Brain microvascular endothelial cell (primary cell): ENCODE measurements around the gene CCR6.
"Not testable (repeated sequence)": the region's sequence is repeated elsewhere in the genome, so short reads cannot be mapped to it uniquely, and the experiment has no call there.

Source experiments
- DNase-seq: peaks from one replicate; pipeline ENCODE4 v3.0.0-alpha.2; 2020
- H3K27ac ChIP-seq: fragments of 250-450 bp; sonication (Bioruptor Pico); 2 replicates; pipeline ENCODE4 v1.5.1; 2020; ENCODE audit warnings: mild to moderate bottlenecking, moderate library complexity
- H3K27me3 ChIP-seq: fragments of 250-450 bp; sonication (Bioruptor Pico); replicated peaks from 2 replicates; pipeline ENCODE4 v1.5.1; 2020; ENCODE audit warnings: mild to moderate bottlenecking
- H3K36me3 ChIP-seq: fragments of 250-450 bp; sonication (Bioruptor Pico); replicated peaks from 2 replicates; pipeline ENCODE4 v1.5.1; 2020; ENCODE audit warnings: mild to moderate bottlenecking
- H3K4me3 ChIP-seq: 2 replicates; pipeline ENCODE4 v1.5.1; 2011; ENCODE audit warnings: low read depth, mild to moderate bottlenecking, control low read depth, low read length, moderate library complexity
- CTCF ChIP-seq: IDR thresholded peaks from 2 replicates; pipeline ENCODE4 v1.5.1; 2011; ENCODE audit warnings: low read depth, mild to moderate bottlenecking, moderate library complexity, low read length, control low read depth, inconsistent platforms; ENCODE audit errors: missing control alignments
- in situ Hi-C: cut with HindIII; loops from 2 replicates; pipeline ENCODE4 v1.10.0; 2017; ENCODE audit warnings: low sequenced_read_pairs, low pct_ligation_motif_present

CCR6 gene

GRCh38 chr6:167164261-167164660 lies 41.4 kb downstream of the CCR6 start:
- Histone ChIP-seq H3K36me3 (no peaks in the 10 kb centered on the region), H3K27me3 (no peaks in the 10 kb centered on the region), H3K4me3 (no peak overlapping the region), H3K27ac (no peak overlapping the region)
- in situ Hi-C loops: no loop called here
- no peak for TF ChIP-seq CTCF
- DNase-seq: no peak

GRCh38 chr6:167165858-167166471 lies 43.1 kb downstream of the CCR6 start:
- no peak for TF ChIP-seq CTCF
- Histone ChIP-seq H3K27me3 (no peaks in the 10 kb centered on the region), H3K36me3 (no peaks in the 10 kb centered on the region), H3K27ac (no peak overlapping the region), H3K4me3 (no peak overlapping the region)
- no peak for DNase-seq
- in situ Hi-C loops: no loop called here

- H3K27ac ChIP-seq, DNase-seq, in situ Hi-C loops, H3K4me3 ChIP-seq, H3K27me3 ChIP-seq, H3K36me3 ChIP-seq: not testable (repeated sequence)
Observed at GRCh38 chr6:167167699-167168098, 44.8 kb downstream of the CCR6 start.

GRCh38 chr6:167168296-167168695 lies 45.4 kb downstream of the CCR6 start:
- in situ Hi-C loops, H3K36me3 ChIP-seq, H3K4me3 ChIP-seq, H3K27ac ChIP-seq, H3K27me3 ChIP-seq, DNase-seq: not testable (repeated sequence)

GRCh38 chr6:167169867-167170266 lies 47.0 kb downstream of the CCR6 start:
- in situ Hi-C loops, H3K27me3 ChIP-seq, H3K4me3 ChIP-seq, DNase-seq, H3K36me3 ChIP-seq, H3K27ac ChIP-seq: not testable (repeated sequence)

- DNase-seq, H3K27me3 ChIP-seq, H3K36me3 ChIP-seq, H3K4me3 ChIP-seq, in situ Hi-C loops, H3K27ac ChIP-seq: not testable (repeated sequence)
Observed at GRCh38 chr6:167171300-167171699, 48.4 kb downstream of the CCR6 start.

GRCh38 chr6:167172011-167172410 lies 49.1 kb downstream of the CCR6 start:
- in situ Hi-C loops, H3K4me3 ChIP-seq, H3K27ac ChIP-seq: not testable (repeated sequence)

GRCh38 chr6:167177271-167177670 lies 54.4 kb downstream of the CCR6 start:
- H3K27ac ChIP-seq, DNase-seq, H3K36me3 ChIP-seq, H3K27me3 ChIP-seq, H3K4me3 ChIP-seq, in situ Hi-C loops: not testable (repeated sequence)

More at GRCh38 chr6:167172011-167172410, 49.1 kb downstream of the CCR6 start:
- not testable (repeated sequence) for H3K27me3 ChIP-seq, DNase-seq, H3K36me3 ChIP-seq

GRCh38 chr6:167178896-167179655 lies 56.2 kb downstream of the CCR6 start:
- H3K4me3 ChIP-seq, H3K27ac ChIP-seq, H3K27me3 ChIP-seq, in situ Hi-C loops, DNase-seq, H3K36me3 ChIP-seq: not testable (repeated sequence)

GRCh38 chr6:167180086-167180485 lies 57.2 kb downstream of the CCR6 start:
- H3K36me3 ChIP-seq, H3K27me3 ChIP-seq, H3K4me3 ChIP-seq, DNase-seq, in situ Hi-C loops, H3K27ac ChIP-seq: not testable (repeated sequence)

GRCh38 chr6:167181351-167181750 lies 58.5 kb downstream of the CCR6 start:
- in situ Hi-C loops, H3K4me3 ChIP-seq: not testable (repeated sequence)

GRCh38 chr6:167182913-167183314 lies 60.0 kb downstream of the CCR6 start:
- H3K27ac ChIP-seq, H3K4me3 ChIP-seq, H3K36me3 ChIP-seq, in situ Hi-C loops, DNase-seq, H3K27me3 ChIP-seq: not testable (repeated sequence)

More at GRCh38 chr6:167181351-167181750, 58.5 kb downstream of the CCR6 start:
- not testable (repeated sequence) for H3K27me3 ChIP-seq, H3K27ac ChIP-seq, H3K36me3 ChIP-seq, DNase-seq

- H3K27ac ChIP-seq, in situ Hi-C loops, DNase-seq, H3K36me3 ChIP-seq, H3K27me3 ChIP-seq, H3K4me3 ChIP-seq: not testable (repeated sequence)
Observed at GRCh38 chr6:167185101-167185500, 62.2 kb downstream of the CCR6 start.
